HG03442 (cell line): ENCODE data around the gene SPTB.

Experiments used
- ATAC-seq: cut with Tn5 transposase; IDR thresholded peaks from one replicate; pipeline ENCODE4 v1.9.1; 2021; ENCODE audit warnings: mild to moderate bottlenecking, moderate library complexity; ENCODE audit not compliant: unreplicated experiment

SPTB gene

GRCh38 chr14:64889352-64889751 is 9.6 kb upstream of the SPTB start:
- ATAC-seq, result no peak

DNA sequence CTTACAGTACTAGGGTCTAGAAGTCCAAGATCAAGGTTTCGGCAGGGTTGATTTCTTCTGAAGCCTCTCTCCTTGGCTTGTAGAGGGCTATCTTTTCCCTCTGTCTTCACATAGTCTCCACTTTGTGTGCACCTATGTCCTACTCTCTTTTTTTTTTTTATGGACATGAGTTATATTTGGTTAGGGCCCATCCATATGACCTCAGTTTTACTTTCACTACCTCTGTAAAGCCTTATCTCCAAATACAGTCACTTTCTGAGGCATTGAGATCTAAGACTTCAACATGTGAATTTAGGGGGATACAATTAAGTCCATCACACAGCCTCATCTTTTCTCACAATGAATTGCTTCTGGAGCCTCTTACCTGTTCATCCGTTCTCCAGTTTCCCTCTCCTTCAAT is 5.9 kb upstream of the SPTB start:
- ATAC-seq, result no peak

GRCh38 chr14:64880221-64881121 is 764 bp upstream of the SPTB start:
- peak; percentile 46 for ATAC-seq

DNA sequence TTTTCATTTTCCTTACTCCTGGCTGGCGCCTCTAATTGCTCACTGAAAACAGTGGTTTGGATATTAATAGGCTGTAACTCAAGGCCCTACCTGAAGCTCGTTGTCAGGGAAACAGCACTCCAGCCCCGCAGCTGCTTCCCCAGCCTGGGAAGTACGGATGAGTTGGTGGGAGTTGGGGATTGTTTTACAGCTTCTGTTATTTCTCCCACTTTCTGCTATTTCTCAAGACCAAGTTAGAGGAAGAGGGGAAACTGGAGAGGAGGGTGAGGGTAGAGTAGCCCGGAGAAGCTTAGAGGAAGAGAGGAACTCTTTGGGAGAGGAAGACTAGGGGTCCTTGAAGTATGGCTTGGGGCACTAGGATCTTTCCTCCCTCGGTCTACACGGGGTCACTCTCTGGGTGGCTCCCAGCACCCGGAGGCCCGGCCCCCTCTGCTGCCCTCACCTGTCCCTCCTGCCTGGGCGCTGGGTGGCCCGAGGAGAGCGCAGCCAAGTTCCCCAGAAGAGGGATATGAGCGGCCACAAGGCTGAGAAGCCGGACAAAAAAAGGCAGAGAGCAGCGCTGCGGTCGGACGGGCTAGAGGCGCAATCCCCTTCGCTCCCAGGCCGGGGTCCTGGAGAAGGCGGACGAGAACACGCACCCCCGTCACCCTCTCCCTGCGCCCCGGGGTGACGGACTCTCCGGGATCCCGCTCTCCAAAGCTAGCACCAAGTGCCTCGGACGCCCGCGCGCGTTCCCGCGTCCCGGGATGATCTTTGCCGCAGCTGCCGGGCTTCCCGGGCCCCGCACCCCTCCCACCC is 671 bp downstream of the SPTB start:
- ATAC-seq, result no peak

- no peak for ATAC-seq
These were observed 1.9 kb downstream of the SPTB start for GRCh38 chr14:64877846-64878245.

DNA sequence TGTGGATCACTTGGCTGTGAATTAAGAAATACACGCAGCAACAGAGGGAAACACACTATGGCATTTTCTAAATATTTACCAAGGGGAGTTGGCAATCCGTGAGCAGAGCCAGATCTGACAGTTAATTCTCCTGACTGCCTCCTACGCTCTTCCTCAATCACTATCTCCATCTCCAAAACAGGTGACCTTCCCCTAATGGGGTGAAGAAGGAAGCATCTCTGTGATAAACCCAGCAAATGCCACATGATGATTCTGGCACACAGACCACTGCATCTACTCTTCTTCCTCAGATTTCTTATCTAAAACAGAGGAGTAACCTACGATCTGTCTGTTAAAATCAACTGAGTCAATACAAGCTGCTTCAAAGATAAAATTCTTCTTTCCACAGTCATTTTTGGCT is 4.4 kb downstream of the SPTB start:
- no peak for ATAC-seq

- no peak for ATAC-seq
These were observed 6.0 kb downstream of the SPTB start for GRCh38 chr14:64873506-64874219.

DNA sequence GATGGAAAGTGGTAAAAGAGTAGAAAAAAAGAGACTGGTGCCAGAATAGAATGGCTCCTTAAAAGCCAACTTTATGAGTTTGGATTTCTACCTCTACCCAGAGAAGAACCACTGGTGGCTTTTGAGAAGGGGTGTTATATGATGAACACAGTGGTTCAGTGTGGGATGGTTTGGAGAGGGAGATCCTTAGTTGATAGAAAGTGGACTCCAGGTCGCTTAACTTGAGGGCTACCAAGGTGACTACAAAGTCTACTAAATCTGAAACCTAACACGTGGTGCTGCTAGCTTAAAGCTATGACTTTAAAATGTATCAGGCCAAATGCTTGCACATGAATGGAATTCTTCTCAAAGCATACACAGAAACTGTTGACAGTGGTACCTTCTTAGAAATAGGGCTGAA is 8.4 kb downstream of the SPTB start:
- ATAC-seq, result no peak

GRCh38 chr14:64870160-64870559 is 9.5 kb downstream of the SPTB start:
- no peak for ATAC-seq

DNA sequence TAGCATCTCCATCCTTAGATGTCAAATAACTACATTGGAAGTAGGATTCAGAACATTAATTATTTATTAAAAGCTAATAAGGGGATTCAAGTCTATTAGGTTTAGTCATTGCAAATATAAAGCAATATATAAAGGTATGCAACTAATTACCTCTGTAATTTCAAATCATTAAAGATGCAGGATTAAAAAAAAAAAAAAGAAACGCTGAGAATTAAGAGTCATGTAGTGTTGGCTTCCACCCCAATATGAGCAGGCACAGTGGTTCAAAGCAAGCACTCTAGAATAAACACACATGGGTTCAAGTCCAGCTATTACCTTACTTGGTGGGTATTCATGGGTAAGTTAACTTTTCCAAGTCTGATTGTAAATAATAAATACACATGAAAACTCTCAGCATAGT is 10.9 kb downstream of the SPTB start:
- ATAC-seq, result no peak

DNA sequence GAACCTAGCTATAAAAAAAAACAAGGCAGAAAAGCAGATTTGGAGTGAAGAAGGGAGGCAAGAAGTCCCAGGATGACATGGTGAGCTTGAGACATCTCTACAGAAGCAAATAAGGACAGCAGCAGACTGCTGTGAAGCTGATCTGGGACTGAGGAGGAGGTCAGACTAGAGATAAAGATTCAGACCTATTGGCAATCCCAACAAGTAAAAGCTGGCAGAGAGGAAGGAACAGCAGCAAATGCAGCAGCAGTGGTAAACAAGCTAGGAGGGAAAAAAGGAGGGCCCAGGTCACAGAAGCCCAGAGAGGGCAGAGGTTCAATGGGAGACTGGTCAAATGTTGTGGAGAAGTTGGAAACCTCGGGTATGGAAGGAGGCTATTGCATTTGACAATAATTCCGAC is 11.3 kb downstream of the SPTB start:
- no peak for ATAC-seq

DNA sequence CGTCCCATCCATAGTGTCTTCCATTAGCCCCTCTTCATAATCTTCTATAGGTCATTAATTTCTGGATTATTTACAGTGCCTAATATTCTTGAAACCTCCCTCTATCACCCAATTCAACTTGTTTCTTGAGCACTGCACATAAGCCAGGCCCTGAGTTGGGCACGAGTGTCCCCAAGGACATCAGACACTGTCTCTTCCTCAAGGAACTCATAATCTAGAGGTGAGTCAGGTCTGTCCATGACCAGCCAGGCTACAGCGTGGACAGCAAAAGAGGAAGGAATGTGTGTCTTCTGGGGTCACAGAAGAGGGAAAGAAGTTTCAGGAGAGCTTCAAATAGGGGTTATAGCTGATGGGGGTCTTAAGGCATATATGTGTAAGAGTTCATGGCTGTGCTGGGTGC is 12.5 kb downstream of the SPTB start:
- ATAC-seq, result no peak

- no peak for ATAC-seq
These were observed 13.7 kb downstream of the SPTB start for GRCh38 chr14:64865992-64866391.

- ATAC-seq, result no peak
These were observed 14.6 kb downstream of the SPTB start for GRCh38 chr14:64865109-64865508.

DNA sequence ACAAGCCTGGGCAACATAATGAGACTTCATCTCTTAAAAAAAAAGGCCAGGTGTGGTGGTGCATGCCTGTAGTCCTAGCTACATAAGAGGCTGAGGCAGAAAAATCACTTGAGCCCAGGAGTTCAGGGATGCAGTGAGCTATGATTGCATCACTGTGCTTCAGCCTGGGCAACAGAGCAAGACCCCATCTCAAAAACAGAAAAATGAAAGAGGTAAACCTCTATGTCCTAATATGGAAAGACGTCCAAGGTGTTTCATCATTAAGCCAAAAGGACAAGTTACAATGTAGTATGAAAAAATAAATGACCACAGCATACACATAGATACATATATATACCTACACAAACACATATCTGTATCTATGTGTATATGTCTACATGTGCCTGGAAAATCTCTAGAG is 15.4 kb downstream of the SPTB start:
- no peak for ATAC-seq

- no peak for ATAC-seq
These were observed 17.8 kb downstream of the SPTB start for GRCh38 chr14:64861916-64862315.

DNA sequence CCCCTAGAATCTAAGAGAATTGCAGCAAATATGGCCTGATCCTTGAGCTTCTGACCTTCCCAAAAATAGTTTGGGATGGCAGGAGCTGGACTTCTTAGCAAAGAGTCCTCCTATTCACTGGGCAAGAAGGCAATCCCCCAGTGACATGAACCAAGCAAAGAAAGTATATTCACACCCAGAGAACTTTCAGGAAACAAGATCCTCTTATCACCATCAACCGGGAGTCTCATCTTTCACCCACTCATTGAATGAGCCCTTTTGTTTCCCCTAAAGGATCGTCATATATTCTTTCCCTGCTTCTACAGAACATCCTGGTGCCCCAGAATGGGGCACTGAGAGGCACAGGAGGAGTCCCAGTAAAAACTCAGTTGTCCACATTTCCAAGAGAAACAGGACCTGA is 19.7 kb downstream of the SPTB start:
- ATAC-seq, result no peak

DNA sequence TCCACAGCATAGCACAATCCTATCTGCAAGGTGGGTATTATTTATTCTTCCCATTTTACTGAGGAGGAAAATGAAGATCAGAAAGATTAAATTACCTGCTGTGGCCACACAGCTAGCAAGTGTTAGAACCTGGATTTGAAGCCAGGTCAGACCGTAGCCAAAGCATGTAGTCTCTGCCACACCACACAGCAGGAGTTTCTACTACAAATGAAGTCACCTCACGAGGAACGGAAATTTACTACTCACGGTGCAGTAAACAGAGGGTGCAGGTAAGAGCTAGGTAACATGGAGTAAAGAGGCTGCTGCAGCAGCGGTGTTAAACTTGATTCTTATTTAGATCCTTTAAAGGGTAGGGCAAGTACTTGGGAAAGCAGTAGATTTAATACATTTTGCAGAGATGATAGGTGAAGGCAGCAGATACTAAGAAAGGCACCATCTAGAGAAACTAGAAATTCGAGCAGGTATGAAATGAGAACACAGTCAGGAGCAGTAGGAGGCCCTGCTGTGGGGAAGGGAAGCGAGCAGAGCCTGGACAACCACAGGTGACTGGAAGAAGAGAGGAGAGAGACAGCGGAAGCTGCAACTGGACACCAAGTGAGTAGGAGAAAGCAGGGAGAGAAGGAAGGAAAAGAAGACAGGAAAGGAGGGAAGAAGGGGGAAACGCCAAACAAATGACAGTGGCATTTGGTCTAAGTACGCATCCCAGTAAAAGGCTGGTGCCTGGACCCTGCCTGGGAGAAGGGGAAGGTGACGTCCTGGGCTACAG is 21.5 kb downstream of the SPTB start:
- ATAC-seq, result no peak

GRCh38 chr14:64856529-64857445 is 22.9 kb downstream of the SPTB start:
- ATAC-seq, result no peak
